HG03469 (cell line): Measurements from ENCODE around the gene SH2B2.
"Not testable (repeated sequence)": the region's sequence is repeated elsewhere in the genome, so short reads cannot be mapped to it uniquely, and the experiment has no call there.

Source experiments
- ATAC-seq: cut with Tn5 transposase; IDR thresholded peaks from one replicate; pipeline ENCODE4 v1.9.1; 2021; ENCODE audit warnings: mild to moderate bottlenecking, moderate library complexity, moderate number of reproducible peaks; ENCODE audit not compliant: unreplicated experiment

Gene SH2B2

GRCh38 chr7:102284891-102285539, 1.7 kb upstream of the SH2B2 start:
- no peak for ATAC-seq

GRCh38 chr7:102285540-102286236, 980 bp upstream of the SH2B2 start:
- no peak for ATAC-seq

DNA sequence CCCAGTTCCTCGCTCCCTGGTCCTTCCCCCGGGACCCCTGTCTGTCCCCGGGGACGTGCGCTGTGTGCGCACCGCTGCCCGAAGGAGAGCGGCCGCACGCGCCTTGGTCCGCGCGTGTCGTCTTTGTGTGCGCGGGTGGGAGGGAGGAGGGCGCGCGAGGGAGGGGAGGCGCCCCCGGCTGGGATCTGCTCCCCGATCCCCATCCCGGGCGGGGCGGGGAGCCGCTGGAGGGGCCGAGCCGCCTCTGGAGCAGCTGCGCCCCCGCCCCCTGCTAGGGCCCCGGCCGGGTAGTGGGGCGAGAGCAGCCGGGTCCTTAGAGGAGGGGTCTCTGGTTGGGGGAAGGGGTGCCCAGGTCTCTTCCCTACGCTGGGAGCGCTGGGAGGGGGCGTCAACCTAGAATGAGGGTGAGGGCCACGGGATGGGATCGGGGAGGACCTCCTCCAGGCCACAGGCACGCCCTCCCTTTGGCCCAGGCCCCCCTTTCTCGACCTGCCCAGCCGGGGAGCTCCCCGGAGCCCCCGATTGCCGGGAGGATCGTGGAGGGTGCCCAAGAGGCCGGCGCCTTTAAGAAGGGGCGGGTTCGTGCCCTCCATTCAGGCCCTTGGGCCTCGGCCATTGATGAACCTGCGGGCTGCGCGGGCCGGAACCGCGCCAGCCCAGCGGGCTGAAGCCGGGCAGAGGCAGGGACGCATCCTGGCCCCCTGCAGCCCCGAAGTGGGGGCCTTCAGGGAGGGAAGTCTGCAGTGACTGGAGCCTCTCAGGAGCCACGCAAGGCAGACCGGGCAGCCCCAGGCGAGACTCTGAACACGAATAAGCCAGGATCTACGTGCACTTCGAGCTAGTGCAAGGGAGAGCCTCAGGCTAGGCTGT, 678 bp downstream of the SH2B2 start:
- no peak for ATAC-seq

DNA sequence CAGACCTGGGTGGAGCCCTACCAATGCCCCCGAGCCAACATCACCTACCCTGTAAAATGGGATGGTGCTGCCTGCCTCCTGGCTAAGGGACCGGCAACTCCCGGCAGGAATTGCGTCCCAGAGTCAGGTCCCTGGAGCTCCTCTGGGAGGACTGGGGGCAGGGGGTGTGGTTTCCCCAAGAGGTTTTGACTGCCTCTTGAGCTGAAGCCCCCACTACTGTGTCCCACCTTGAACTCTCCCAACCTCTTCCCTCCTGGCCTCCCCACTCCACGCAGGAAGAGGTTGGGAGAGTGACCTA, 1.3 kb downstream of the SH2B2 start:
- ATAC-seq: no peak

- ATAC-seq: no peak
Observed at GRCh38 chr7:102288285-102288930, 1.7 kb downstream of the SH2B2 start.

GRCh38 chr7:102289057-102289456, 2.4 kb downstream of the SH2B2 start:
- no peak for ATAC-seq

DNA sequence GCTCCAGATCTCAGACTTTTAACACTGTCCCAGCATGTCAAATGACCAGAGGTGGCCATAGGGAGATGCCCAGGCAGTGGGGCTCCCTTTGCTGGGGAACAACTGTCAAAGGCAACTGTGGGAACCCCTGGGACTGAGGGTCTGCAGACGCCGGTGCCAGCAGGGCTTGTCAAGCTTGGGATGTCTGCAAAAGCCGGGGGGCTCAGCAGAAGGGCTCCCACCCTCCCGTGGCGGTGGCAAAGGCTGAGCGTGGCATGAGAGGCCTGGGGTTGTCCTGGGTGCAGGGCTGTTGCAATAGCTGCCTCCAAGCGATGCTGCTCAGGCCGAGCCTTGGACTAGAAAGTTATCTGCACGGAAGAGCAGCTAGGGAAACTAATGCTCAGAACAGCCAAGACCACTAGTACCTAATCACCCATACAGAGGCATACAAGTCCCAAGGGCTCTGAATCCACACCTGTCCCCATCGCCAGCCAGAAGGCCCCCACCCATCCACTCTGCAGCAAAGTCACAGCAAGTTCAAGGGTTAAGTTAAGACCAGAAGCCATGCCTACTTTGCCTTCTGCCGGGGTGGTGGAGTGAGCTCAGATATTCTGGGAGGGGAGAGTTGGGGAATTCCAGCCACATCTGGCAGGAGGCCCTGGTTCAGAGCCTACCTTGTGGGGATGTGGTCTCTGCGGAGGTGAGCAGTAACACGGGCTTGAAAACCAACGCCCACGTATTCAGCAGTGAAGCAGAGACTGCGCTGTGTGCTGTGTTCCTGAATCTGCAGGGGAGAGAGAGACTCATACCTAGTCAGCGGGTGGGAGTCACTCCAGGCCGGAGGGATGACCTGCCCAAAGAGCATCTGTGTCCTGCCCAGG, 4.6 kb downstream of the SH2B2 start:
- ATAC-seq: peak; percentile 34

- ATAC-seq: no peak
Observed at GRCh38 chr7:102291916-102292267, 5.2 kb downstream of the SH2B2 start.

- ATAC-seq: no peak
Observed at GRCh38 chr7:102292813-102293798, 6.4 kb downstream of the SH2B2 start.

DNA sequence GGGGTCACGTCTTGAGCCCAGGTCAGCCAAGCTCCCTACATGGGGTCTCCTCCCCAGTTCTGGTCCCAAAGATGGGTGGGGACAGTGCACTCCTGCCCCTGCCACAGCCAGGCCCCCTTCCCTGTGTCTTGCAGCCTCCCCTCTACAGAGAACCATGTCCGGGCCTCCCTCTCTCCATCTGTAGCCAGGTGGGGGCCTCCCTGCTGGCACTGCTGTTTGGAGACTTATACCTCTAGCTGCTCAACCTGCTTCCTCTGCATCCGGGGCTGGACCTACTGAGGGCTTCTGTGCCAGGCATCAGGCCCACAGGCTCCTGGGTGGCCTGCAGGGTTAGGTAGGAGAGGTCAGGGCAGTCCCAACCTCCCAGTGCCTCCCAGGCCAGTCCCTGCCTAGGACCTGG, 7.9 kb downstream of the SH2B2 start:
- no peak for ATAC-seq

GRCh38 chr7:102295346-102296178, 8.9 kb downstream of the SH2B2 start:
- ATAC-seq: no peak

DNA sequence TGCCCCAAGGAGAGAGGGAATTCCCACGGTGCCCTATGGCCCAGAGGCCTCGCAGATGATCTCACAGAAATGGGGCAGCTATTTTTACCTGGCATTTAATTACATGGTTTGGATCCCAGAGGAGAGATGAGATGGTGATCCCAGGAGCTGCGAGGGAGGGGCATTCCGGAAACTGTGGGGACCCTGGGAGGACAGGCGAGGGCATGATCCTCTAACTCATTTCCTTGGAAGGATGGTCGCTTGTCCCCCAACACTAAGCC, 9.4 kb downstream of the SH2B2 start:
- ATAC-seq: no peak

DNA sequence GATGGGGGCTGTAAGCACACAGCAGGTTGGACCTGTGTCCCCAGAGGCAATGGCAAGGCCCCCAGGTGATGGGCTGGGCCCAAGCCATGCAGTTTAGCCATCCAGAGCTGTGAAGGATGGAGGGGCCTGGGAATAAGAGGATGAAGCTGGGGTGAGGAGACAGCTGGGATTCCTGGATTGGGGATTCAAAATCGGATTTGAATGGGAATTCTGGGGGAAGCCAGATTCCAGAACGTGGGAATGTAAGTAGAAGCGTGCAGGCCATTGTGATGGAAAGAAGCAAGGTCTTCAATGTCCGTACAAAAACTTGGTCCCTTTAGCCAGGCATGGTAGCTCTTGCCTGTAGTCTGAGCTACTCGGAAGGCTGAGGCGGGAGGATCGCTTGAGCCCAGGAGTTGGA, 9.8 kb downstream of the SH2B2 start:
- ATAC-seq: no peak

GRCh38 chr7:102297487-102298218, 11.0 kb downstream of the SH2B2 start:
- no peak for ATAC-seq

DNA sequence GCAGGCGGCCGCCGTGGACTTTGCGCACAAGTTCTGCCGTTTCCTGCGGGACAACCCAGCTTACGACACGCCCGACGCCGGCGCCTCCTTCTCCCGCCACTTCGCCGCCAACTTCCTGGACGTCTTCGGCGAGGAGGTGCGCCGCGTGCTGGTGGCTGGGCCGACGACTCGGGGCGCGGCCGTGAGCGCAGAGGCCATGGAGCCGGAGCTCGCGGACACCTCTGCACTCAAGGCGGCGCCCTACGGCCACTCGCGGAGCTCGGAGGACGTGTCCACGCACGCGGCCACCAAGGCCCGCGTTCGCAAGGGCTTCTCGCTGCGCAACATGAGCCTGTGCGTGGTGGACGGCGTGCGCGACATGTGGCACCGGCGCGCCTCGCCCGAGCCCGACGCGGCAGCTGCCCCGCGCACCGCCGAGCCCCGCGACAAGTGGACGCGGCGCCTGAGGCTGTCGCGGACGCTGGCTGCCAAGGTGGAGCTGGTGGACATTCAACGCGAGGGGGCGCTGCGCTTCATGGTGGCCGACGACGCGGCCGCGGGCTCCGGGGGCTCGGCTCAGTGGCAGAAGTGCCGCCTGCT, 14.1 kb downstream of the SH2B2 start:
- no peak for ATAC-seq

DNA sequence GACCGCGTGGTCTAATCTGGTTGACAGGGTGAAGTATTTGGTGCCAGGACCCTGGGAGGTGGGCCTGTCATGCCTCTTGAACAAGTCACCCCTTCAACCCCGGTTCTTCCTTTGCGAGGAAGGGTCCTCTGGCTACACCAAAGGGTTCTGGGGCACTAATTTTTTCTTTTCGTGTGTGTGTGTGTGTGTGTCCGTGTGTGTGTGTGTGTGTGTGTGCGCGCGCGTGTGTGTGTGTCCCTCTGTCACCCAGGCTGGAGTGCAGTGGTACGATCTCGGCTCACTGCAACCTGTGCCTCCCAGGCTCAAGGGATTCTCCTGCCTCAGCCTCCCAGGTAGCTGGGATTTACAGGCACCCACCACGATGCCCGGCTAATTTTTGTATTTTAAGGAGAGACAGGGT, 14.7 kb downstream of the SH2B2 start:
- not testable (repeated sequence) for ATAC-seq

DNA sequence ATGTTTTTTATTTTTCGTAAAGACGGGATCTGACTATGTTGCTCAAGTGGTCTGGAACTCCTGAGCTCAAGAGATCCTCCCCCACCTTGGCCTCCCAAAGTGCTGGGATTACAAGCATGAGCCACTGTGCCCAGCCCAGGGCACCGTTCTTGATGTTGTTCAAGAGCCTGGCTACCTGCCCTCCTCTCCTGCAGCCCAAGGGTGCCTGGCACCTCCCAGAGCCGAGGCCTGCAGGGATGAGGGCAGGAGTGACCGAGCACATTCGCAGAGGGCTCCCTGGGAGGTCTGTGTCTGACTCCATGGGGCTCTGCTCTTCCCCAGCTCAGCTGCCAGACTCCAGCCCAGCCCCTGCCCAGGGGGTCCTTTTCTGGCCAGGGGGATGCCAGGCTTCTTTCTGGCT, 15.4 kb downstream of the SH2B2 start:
- no peak for ATAC-seq
